Cardiac muscle cell (in vitro differentiated cells and primary cell): ENCODE data around the gene FRRS1. TPM values are rescaled to one million over a fixed set of nuclear protein-coding genes. Genes with fewer than 3 reads are reported as not detected.

Experiments used
- DNase-seq, 2 donors: peaks; one replicate each; pipeline versions ENCODE4 v3.0.0 to v3.0.0-alpha.2; 2010 to 2017; ENCODE audit warnings: low read depth in 1 of 2, low spot score in 1 of 2
- H3K27ac ChIP-seq: fragments of 200-600 bp; sonication (generic); 2 replicates; pipeline ENCODE4 v1.5.1; 2016
- H3K27me3 ChIP-seq: fragments of 200-600 bp; sonication (generic); 2 replicates; pipeline ENCODE4 v1.6.0; 2016; ENCODE audit warnings: control low read depth
- H3K36me3 ChIP-seq: fragments of 200-600 bp; sonication (generic); 2 replicates; pipeline ENCODE4 v1.5.1; 2016; ENCODE audit warnings: control low read depth
- H3K4me1 ChIP-seq: fragments of 200-600 bp; sonication (generic); 2 replicates; pipeline ENCODE4 v1.8.1; 2017; ENCODE audit warnings: low read depth, mild to moderate bottlenecking, mixed run types
- H3K4me3 ChIP-seq: fragments of 200-600 bp; sonication (generic); 2 replicates; pipeline ENCODE4 v1.5.1; 2016; ENCODE audit warnings: mild to moderate bottlenecking
- H3K9me3 ChIP-seq: fragments of 200-600 bp; sonication (generic); 2 replicates; pipeline ENCODE4 v1.5.1; 2017; ENCODE audit warnings: low read depth, mild to moderate bottlenecking, control low read depth
- CTCF ChIP-seq: IDR thresholded peaks from 2 replicates; pipeline ENCODE4 v1.5.1; 2012; ENCODE audit warnings: low read depth, mild to moderate bottlenecking, low read length
- polyA plus RNA-seq: library from polyadenylated mRNA; unstranded; fragments of >200 nt; fragmentation: Nextera tagmentation; extraction: Ambion mirVana; gene quantifications from 2 replicates; pipeline ENCODE4 v1.2.1, GENCODE V29; 2016
- total RNA-seq: library from RNA; depleted of rRNA; stranded (reverse); fragments of >200 nt; gene quantifications from 2 replicates; pipeline ENCODE4 v1.2.3, GENCODE V29; 2016

Gene FRRS1
- total and polyA plus RNA-seq, 2 experiments from 2014 or later, result 3.7 to 5.5 TPM

GRCh38 chr1:99669376-99669775 is 97.1 kb downstream of the FRRS1 start:
- Histone ChIP-seq H3K4me3 (no peak overlapping the region), H3K4me1 (no peaks in the 10 kb centered on the region), H3K27ac (no peak overlapping the region), H3K9me3 (no peaks in the 10 kb centered on the region), H3K27me3 (no peaks in the 10 kb centered on the region), H3K36me3 (no peaks in the 10 kb centered on the region)
- TF ChIP-seq CTCF, result no peak
- DNase-seq, result no peak

- H3K36me3 ChIP-seq, result no peaks in the 10 kb centered on the region
- no peaks in the 10 kb centered on the region for H3K27me3 ChIP-seq
- no peaks in the 10 kb centered on the region for H3K4me1 ChIP-seq
- TF ChIP-seq CTCF, result no peak
- no peak for DNase-seq
- no peak overlapping the region for H3K27ac ChIP-seq
- no peaks in the 10 kb centered on the region for H3K9me3 ChIP-seq
- no peak overlapping the region for H3K4me3 ChIP-seq
These were observed 101.2 kb downstream of the FRRS1 start for GRCh38 chr1:99665212-99665611.

- H3K27me3 ChIP-seq, result no peaks in the 10 kb centered on the region
- H3K4me1 ChIP-seq, result no peaks in the 10 kb centered on the region
- H3K27ac ChIP-seq, result no peak overlapping the region
- no peak for DNase-seq
- no peaks in the 10 kb centered on the region for H3K9me3 ChIP-seq
- no peak overlapping the region for H3K4me3 ChIP-seq
- no peak for TF ChIP-seq CTCF
- H3K36me3 ChIP-seq, result no peaks in the 10 kb centered on the region
These were observed 102.9 kb downstream of the FRRS1 start for GRCh38 chr1:99663501-99663900.

DNA sequence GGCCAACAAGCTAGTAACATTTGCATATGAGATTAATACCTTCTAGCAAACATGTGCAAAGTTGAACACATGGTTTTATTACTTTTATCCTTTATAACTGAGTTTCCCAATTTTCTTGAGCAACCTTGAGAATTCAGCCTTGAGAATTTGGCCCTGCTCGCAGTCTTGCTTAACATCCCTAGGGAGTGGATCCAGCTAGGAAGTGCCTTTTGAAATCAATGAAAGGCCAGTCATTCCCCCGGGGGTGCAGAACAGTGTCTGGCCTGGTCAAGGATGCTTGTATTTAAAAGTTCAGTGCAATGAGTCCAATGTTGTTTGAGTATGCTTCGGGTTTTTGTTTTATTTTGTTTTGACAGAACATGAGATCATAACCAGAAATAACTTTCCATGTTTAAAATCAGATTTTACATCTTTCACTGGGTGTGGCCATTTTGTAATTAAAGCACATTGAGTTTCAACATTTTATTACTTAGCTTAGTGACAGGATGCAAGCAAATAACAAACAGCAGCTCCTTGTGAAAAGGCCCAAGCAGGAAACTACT is 103.8 kb downstream of the FRRS1 start:
- Histone ChIP-seq H3K36me3 (no peaks in the 10 kb centered on the region), H3K9me3 (no peaks in the 10 kb centered on the region), H3K4me1 (no peaks in the 10 kb centered on the region), H3K27ac (no peak overlapping the region), H3K4me3 (no peak overlapping the region), H3K27me3 (no peaks in the 10 kb centered on the region)
- DNase-seq, result peak in 1 of 2 donors; percentile 96
- TF ChIP-seq CTCF, result no peak

DNA sequence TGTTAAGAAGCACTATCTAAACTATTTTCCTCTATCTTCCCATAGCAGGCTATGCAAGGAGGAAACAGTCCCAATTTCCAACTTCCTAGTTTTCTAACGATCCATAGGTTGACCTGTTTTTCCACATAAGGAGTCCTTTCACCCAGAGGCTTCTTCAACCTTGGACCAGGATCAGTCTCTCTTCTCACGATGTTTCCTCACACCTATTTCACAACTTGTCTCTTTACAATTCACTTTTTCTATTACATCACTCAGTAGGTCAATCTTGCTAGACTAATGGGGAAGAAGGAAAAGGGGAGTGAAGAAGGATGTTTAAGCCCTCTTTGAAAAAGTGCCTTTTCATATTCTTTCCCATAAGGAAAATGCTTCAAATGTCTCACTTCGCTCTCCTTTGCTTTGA is 104.7 kb downstream of the FRRS1 start:
- Histone ChIP-seq H3K4me3 (no peak overlapping the region), H3K4me1 (no peaks in the 10 kb centered on the region), H3K36me3 (no peaks in the 10 kb centered on the region), H3K27ac (no peak overlapping the region), H3K9me3 (no peaks in the 10 kb centered on the region), H3K27me3 (no peaks in the 10 kb centered on the region)
- peak in 1 of 2 donors; percentile 70 for DNase-seq
- TF ChIP-seq CTCF, result no peak

- Histone ChIP-seq H3K27me3 (no peaks in the 10 kb centered on the region), H3K36me3 (no peaks in the 10 kb centered on the region), H3K27ac (no peak overlapping the region), H3K9me3 (no peaks in the 10 kb centered on the region), H3K4me3 (no peak overlapping the region), H3K4me1 (no peaks in the 10 kb centered on the region)
- TF ChIP-seq CTCF, result no peak
- no peak for DNase-seq
These were observed 105.9 kb downstream of the FRRS1 start for GRCh38 chr1:99660496-99660895.
